HG03521 (cell line): Measurements from ENCODE around the gene EBF3.
"Not testable (repeated sequence)": the region's sequence is repeated elsewhere in the genome, so short reads cannot be mapped to it uniquely, and the experiment has no call there.

Source experiments
- ATAC-seq: cut with Tn5 transposase; IDR thresholded peaks from one replicate; pipeline ENCODE4 v1.9.1; 2021; ENCODE audit warnings: mild to moderate bottlenecking, moderate library complexity; ENCODE audit not compliant: unreplicated experiment

The EBF3 gene

DNA sequence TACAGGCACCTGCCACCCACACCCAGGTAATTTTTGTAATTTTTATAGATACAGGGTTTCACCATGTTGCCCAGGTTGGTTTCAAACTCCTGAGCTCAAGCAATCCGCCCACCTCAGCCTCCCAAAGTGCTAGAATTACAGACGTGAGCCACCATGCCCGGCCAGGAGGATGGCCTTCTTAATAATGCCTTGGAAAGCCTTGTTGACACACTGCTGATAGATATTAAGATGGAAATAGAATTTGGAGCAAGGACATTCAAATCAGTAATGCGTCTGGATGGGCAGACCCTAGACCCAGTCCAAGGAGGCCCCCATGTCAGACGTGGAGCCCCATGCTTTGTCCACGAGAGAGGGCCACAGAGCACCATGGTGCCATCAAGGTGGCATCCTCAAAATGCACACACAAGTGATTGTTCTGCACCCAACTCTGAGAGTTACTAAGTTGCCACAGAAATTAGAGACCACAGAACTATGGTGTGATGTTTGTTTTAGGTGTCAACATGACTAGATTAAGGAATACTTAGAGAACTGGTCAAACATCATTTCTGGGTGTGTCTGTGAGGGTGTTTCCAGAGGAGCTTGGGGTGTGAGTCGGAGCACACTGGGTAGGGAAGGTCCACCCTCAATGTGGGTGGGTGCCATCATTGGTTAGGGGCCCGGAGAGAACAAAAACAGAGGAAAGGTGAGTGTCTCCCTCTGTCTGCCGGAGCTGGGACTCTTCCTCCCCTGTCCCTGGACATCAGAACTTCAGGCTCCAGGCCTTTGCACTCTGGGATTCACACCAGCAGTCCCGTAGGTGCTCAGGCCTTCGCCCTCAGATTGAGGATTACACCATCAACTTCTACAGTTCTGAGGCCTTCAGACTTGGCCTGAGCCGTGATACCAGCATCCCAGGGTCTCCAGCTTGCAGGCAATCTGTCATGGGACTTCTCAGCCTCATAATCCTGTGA, 34.5 kb downstream of the EBF3 start:
- no peak for ATAC-seq

GRCh38 chr10:129927351-129928120, 36.5 kb downstream of the EBF3 start:
- no peak for ATAC-seq

DNA sequence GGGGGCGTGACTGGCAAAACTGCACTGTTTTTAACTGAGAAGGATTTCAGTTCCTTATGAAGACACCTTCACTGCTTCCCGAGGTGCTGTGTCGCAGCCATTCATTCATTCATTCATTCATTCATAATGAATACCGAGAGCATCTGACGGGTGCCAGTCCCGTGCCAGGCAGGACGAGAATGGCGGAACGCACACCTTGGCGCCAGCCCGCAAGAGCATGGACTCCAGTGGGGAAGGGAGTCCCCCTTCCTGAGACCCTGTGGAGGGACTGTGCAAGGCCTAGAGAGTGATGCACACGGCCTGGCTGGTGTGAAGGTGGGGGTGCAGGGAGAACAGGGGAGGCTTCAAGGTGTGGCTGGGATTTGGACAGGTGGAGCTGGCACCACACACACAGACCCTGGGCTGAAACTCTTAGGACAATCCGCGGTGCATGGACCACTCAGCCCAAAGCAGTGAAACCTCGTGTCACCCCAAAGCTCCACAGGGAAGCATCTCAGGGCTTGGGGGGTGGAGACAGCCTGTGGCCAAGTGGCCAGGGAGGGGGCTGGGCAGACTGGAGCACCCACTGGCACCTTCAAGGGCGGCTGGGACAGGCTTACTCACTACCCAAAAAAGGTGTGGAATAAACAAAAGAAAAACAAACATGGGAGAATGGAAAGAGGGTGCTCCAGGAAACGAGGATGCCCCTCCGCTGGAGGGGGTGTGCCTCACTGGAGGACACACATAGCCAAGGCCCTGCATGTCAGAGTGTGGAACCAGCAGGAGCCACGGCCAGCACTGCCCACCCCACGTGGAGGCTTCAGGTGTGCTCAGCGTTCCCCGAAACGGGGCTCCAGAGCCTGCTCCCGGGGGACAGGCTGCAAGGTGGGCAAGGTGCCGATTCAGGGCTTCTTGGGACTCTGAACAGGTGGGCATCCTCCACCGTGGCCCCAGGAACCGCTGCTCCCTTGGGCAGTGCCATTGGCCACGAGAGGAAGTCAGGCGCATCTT, 37.7 kb downstream of the EBF3 start:
- no peak for ATAC-seq

DNA sequence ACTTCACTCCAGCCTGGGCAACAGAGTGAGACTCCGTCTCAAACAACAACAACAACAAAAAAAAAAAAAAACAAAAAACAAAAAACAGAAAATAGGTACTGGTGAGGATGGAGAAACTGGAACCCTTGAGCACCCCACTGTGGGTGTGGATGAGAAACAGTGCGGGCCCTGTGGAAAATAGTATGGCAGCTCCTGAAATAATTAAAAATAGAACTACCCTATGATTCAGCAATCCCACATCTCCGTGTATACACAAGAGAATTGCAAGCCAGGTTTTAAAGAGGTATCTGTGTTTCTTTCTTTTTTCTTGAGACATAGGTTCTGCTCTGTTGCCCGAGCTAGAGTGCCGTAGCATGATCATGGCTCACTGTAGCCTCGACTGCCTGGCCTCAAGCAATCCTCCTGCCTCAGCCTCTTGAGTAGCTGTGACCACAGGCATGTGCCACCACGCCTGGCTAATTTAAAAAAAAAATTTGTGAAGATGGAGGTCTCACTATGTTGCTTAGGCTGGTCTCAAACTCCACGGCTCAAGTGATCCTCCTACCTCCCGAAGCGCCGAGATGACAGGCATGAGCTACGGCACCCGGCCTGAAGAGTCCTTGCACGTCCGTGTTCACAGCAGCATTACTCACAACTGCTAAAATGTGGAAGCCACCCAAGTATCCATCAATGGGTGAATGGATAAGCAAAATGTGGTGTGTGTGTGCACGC, 39.5 kb downstream of the EBF3 start:
- ATAC-seq: no peak

GRCh38 chr10:129922598-129923123, 41.4 kb downstream of the EBF3 start:
- ATAC-seq: no peak

GRCh38 chr10:129921801-129922597, 42.1 kb downstream of the EBF3 start:
- ATAC-seq: no peak

DNA sequence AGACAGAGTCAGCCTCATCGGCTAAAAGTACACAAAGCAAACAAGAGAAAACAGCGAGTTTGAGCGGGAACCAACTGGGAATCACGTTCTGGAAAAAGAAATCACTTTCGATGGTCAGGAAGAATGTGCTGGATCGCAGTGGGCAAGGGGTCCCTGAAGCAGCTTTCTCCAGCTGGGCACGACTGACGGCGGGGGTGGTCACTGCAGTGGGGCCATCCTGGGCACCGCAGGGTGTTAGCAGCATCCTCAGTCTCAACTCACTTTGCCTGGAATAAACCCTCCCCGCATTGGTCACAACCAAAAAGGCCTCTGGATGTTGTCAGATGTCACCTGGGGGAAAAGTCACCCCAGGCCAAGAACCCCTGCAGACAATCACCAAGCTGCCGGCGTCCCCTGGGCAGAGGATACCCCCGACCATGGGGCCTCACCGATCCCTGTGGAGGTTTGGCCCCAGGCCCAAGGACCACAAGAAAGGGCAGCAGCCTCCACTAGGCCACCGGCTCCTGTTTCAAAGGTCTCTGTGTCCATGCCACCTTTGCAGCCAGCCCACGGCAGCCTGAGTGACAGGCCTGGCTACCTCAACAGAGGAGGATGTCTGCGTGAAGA, 42.9 kb downstream of the EBF3 start:
- ATAC-seq: no peak

GRCh38 chr10:129920187-129920586, 43.9 kb downstream of the EBF3 start:
- ATAC-seq: not testable (repeated sequence)

DNA sequence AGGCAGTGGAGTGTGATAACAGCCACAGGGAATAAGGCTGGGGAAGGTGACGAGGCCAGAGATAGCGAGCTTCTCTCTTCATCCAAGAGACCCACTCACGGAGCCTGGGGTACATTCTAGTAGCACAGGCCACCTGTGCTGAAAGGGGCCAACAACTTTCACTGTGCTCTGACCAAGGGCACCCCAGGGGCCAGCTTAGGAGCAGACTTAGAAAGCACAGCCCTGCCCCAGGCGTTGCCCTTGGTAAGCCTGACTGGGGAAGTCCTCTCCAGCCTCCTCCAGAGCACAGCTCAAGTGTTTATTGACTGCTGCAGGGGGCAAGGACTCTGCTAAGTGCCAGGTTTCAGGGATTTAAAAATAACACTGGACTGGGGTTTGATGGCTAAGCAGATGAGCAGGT, 44.7 kb downstream of the EBF3 start:
- no peak for ATAC-seq

DNA sequence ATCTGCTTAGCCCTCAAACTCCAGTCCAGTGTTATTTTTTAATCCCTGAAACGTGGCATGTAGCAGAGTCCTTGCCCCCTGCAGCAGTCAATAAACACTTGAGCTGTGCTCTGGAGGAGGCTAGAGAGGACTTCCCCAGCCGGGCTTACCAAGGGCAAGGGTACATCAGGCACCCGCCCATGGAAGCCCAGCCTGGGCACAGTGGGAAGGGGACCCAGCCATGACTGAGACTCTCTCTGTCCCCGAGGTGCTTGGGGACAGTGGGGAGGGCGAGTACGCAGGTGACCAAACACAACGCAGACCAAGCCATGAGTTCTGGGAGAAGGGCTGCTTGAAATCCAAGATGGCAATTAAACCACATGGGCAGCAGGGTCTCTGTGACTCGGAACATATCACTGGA, 45.2 kb downstream of the EBF3 start:
- ATAC-seq: no peak

DNA sequence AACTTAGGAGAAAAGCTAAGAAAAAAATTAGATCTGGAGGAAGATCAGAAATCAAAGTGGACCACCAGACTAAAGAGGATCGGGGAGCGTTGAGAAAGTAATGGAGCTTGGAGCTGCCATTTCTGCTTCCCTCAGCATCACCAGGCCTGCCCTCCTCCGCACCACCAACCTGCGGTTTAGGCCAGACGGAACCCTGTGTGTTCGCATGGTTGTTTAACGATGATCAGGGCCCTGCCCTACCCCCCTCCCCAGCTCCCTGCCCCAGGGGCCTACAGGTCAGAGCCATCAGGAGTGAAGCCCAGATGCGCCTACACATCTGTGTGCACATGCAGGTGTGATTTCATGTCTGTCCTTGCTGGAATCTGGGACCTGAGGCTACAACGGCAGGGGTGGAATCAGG, 45.7 kb downstream of the EBF3 start:
- no peak for ATAC-seq

- no peak for ATAC-seq
Measured at GRCh38 chr10:129917936-129918335, 46.1 kb downstream of the EBF3 start.

- no peak for ATAC-seq
Measured at GRCh38 chr10:129916506-129916995, 47.5 kb downstream of the EBF3 start.

- ATAC-seq: no peak
Measured at GRCh38 chr10:129915526-129916378, 48.3 kb downstream of the EBF3 start.

GRCh38 chr10:129914960-129915359, 49.1 kb downstream of the EBF3 start:
- no peak for ATAC-seq

DNA sequence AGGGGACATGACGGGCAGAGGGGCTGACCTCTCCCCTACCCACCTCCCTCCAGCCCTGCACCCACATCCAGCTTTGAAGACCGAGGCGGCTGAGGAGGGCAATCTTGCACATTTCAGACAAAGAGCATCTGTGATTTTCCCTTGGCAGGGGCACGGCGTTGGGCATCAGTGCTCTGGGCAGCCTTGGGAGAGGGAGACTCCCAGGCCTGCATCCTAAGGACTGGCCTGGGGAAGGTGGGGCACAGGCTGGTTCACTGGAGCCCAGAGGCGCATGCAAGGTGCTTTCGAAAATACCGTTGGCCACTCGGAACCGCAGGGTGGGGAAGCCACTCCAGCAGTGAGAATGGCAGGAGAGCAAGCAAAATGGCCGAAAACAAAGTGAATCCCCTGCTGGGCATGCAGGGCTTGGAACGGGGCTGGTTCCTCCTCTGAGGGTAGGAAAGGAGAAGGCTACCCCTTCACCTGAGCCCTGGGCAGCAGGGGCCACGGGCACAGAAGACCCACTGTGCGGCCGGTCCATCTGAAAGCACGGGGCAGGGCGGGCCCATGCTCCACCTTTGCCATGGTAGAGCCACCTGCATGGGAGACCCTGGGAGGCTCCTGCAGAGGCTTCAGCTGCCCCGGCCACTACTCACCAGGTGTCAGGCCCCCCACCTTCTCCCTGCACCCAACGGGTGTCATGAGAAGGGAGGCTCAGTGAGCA, 49.8 kb downstream of the EBF3 start:
- ATAC-seq: no peak
